ENCODE measurements around the gene SEZ6L. TPM values are rescaled to one million over a fixed set of nuclear protein-coding genes. Genes with fewer than 3 reads are reported as not detected.

SEZ6L gene
- total RNA-seq, 4 donors from 2014 or later = 0.14 to 0.16 TPM; not detected in 2

DNA sequence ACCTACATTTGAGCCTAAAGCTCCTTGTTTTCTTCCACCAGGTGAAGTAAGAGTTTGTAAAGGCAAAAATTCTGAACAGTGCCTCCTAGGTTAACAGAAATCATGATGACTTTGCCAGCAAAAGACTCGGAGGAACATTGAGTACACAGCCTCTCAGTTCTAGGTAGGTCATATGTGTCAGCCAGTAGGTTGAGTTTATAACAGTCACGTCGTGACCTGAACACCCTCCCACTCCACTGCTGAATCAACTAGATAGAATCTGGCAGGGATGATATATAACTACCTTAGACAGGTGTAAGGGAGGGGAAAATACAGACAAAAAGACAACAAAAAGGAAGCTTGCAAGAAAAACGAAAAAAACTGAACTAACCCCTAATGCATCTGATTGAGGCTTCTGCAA is 247.0 kb downstream of the SEZ6L start:
- H3K36me3 ChIP-seq = no peaks in the 10 kb centered on the region
- TF ChIP-seq EP300 (IDR thresholded peaks at IDR 0.05; ENCODE audit: low read depth) (no peak), POLR2A (IDR thresholded peaks at IDR 0.05) (no peak), POLR2AphosphoS5 (IDR thresholded peaks at IDR 0.05) (no peak), CTCF (IDR thresholded peaks at IDR 0.05) (no peak)
- in situ Hi-C loops (cut with MboI; ENCODE audit: low pct_ligation_motif_present in 1 of 4, low pct_unique_long_range_greater_than_20kb in 1 of 4, low sequenced_read_pairs in 3 of 4) = no loop called here
- no peaks in the 10 kb centered on the region for H3K9me3 ChIP-seq
- peaks cover 0 to 18% (median 3%) of the 10 kb centered on the region in 4 donors for H3K4me1 ChIP-seq
- no peak overlapping the region for H3K4me3 ChIP-seq
- no peak for DNase-seq
- peaks cover 23% of the 10 kb centered on the region for H3K27me3 ChIP-seq
- H3K27ac ChIP-seq = no peak overlapping the region
- intact Hi-C loops (cut with DNase I; ENCODE audit: low total_unique reads) = no loop called here
- WGBS, 2 donors (ENCODE audit: low coverage in 1 of 2) = 38 to 45% methylated on average over 1 to 4 of the region's 4 CpGs

DNA sequence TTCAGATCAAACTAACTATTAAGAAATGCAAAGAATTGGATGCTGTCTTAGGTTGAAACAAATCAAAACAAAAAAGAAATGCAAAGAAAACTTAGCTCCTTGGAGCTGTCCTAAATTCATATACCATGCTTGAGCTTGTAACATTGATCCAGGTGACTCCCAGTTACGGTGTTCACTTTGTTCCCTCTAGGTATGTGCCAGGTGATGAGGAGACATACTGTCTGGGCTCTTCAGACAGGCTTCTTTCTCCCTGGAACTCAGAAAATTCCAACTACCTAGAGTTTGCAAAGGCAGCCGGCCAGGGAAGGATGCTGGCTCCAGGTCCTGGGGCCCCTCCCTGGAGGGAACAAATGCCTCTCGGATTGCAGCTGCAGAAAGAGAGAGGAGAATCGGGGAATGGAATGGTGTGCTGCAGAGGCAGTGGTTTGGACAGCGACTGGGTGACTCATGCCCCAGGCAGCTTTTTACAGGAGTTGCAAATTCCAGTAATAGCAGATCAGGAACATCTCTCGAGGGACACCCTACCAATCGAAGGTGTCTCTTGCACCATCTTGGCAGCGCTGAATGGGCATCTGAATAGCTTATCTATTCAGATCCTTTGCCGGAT is 247.5 kb downstream of the SEZ6L start:
- H3K27ac ChIP-seq = peak overlapping the region in 1 of 4 donors; percentile 55
- H3K36me3 ChIP-seq = no peaks in the 10 kb centered on the region
- no peak for DNase-seq
- intact Hi-C loops (cut with DNase I; ENCODE audit: low total_unique reads) = no loop called here
- peaks cover 0 to 18% (median 3%) of the 10 kb centered on the region in 4 donors for H3K4me1 ChIP-seq
- TF ChIP-seq POLR2A (IDR thresholded peaks at IDR 0.05) (no peak), POLR2AphosphoS5 (IDR thresholded peaks at IDR 0.05) (no peak), CTCF (IDR thresholded peaks at IDR 0.05) (no peak), EP300 (IDR thresholded peaks at IDR 0.05; ENCODE audit: low read depth) (no peak)
- H3K9me3 ChIP-seq = no peaks in the 10 kb centered on the region
- in situ Hi-C loops (cut with MboI; ENCODE audit: low pct_ligation_motif_present in 1 of 4, low pct_unique_long_range_greater_than_20kb in 1 of 4, low sequenced_read_pairs in 3 of 4) = no loop called here
- WGBS, 2 donors (ENCODE audit: low coverage in 1 of 2) = 37 to 43% methylated on average over 1 to 9 of the region's 9 CpGs
- H3K27me3 ChIP-seq = peaks cover 23% of the 10 kb centered on the region
- no peak overlapping the region for H3K4me3 ChIP-seq

- H3K36me3 ChIP-seq = no peaks in the 10 kb centered on the region
- H3K9me3 ChIP-seq = no peaks in the 10 kb centered on the region
- peaks cover 23% of the 10 kb centered on the region for H3K27me3 ChIP-seq
- intact Hi-C loops (cut with DNase I; ENCODE audit: low total_unique reads) (no loop called here), in situ Hi-C loops (cut with MboI; ENCODE audit: low pct_ligation_motif_present in 1 of 4, low pct_unique_long_range_greater_than_20kb in 1 of 4, low sequenced_read_pairs in 3 of 4) (no loop called here)
- peak overlapping the region in 3 of 4 donors; percentile 18 to 58 (median 55) for H3K27ac ChIP-seq
- WGBS, 2 donors (ENCODE audit: low coverage in 1 of 2) = 75 to 80% methylated on average over 1 to 3 of the region's 3 CpGs
- H3K4me3 ChIP-seq = no peak overlapping the region
- no peak for DNase-seq
- no peak for TF ChIP-seq EP300 (IDR thresholded peaks at IDR 0.05; ENCODE audit: low read depth)
- no peak for TF ChIP-seq POLR2AphosphoS5 (IDR thresholded peaks at IDR 0.05)
- TF ChIP-seq CTCF (IDR thresholded peaks at IDR 0.05) = no peak
- TF ChIP-seq POLR2A (IDR thresholded peaks at IDR 0.05) = no peak
- H3K4me1 ChIP-seq = peaks cover 0 to 18% (median 3%) of the 10 kb centered on the region in 4 donors
Observed at GRCh38 chr22:26417406-26417805, 248.1 kb downstream of the SEZ6L start.

DNA sequence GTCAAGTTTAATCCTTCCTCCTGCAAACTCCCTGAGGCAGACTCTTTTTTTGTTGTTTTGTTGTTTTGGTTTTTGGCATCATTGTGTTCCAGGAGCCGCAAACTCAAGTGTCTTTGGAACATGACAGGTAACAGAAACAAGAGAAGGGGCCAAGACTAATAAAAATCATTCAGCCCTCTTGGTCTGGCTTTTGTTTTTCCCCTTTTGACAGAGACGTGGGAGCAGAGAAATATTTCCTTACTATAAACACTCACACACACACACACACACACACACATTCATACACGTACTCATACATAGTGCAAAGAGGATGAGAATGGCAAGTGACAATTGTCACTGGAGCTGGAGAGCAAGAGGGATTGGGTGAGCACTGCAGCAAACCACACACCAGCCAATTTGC is 249.4 kb downstream of the SEZ6L start:
- H3K9me3 ChIP-seq = peaks cover 0 to 7% of the 10 kb centered on the region in 2 donors
- peaks cover 0 to 18% (median 3%) of the 10 kb centered on the region in 4 donors for H3K4me1 ChIP-seq
- no peak overlapping the region for H3K4me3 ChIP-seq
- H3K27me3 ChIP-seq = peaks cover 30% of the 10 kb centered on the region
- intact Hi-C loops (cut with DNase I; ENCODE audit: low total_unique reads) = no loop called here
- in situ Hi-C loops (cut with MboI; ENCODE audit: low pct_ligation_motif_present in 1 of 4, low pct_unique_long_range_greater_than_20kb in 1 of 4, low sequenced_read_pairs in 3 of 4) = no loop called here
- H3K27ac ChIP-seq = peak overlapping the region in 3 of 4 donors; percentile 18 to 58 (median 55)
- TF ChIP-seq POLR2AphosphoS5 (IDR thresholded peaks at IDR 0.05) (peak; percentile 9 to 68 (median 49)), CTCF (IDR thresholded peaks at IDR 0.05) (no peak), POLR2A (IDR thresholded peaks at IDR 0.05) (no peak), EP300 (IDR thresholded peaks at IDR 0.05; ENCODE audit: low read depth) (peak; percentile 20)
- no peaks in the 10 kb centered on the region for H3K36me3 ChIP-seq
- 60% methylated on average over 3 of the region's 3 CpGs; no CpG with 5 or more reads in 1 of the 2 donors for WGBS, 2 donors (ENCODE audit: low coverage in 1 of 2)
- no peak for DNase-seq

All from transverse colon (tissue), 4 donors.